OCI-LY1 (cell line): ENCODE data around the gene GPR142.
"Not testable (repeated sequence)": the region's sequence is repeated elsewhere in the genome, so short reads cannot be mapped to it uniquely, and the experiment has no call there.

ENCODE experiments used
- EZH2 ChIP-seq: fragments of 200-600 bp; sonication (generic), shearing (Covaris generic); IDR thresholded peaks from 2 replicates; pipeline ENCODE4 v1.8.0; 2017; ENCODE audit warnings: borderline replicate concordance, mixed run types, mild to moderate bottlenecking, antibody characterized with exemption, low read length, moderate library complexity, mixed read lengths
- TF ChIP-seq, protein P1 (sequence below): fragments of 200-600 bp; sonication (generic), shearing (Covaris generic); IDR thresholded peaks from 2 replicates; pipeline ENCODE4 v1.5.1; 2017; ENCODE audit warnings: mild to moderate bottlenecking, antibody characterized with exemption, low read length, moderate library complexity, mixed read lengths

DNA sequence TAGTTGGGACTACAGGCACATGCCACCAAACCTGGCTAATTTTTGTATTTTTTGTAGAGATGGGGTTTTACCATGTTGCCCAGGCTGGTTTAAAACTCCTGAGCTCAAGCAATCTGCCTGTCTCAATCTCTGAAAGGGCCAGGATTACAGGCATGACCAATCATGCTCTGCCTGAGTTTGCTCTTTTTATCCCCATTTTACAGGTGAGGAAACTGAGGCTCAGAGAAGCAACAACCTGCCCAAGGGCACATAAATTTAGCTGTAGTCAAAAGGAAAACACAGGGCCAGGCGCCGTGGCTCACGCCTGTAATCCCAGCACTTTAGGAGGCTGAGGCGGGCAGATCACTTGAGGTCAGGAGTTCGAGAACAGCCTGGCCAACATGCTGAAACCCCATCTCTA is 38.0 kb downstream of the GPR142 start:
- TF ChIP-seq, protein P1, sequence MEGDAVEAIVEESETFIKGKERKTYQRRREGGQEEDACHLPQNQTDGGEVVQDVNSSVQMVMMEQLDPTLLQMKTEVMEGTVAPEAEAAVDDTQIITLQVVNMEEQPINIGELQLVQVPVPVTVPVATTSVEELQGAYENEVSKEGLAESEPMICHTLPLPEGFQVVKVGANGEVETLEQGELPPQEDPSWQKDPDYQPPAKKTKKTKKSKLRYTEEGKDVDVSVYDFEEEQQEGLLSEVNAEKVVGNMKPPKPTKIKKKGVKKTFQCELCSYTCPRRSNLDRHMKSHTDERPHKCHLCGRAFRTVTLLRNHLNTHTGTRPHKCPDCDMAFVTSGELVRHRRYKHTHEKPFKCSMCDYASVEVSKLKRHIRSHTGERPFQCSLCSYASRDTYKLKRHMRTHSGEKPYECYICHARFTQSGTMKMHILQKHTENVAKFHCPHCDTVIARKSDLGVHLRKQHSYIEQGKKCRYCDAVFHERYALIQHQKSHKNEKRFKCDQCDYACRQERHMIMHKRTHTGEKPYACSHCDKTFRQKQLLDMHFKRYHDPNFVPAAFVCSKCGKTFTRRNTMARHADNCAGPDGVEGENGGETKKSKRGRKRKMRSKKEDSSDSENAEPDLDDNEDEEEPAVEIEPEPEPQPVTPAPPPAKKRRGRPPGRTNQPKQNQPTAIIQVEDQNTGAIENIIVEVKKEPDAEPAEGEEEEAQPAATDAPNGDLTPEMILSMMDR = not testable (repeated sequence)
- not testable (repeated sequence) for TF ChIP-seq EZH2
